Skin epidermis (tissue), 12 donors: ENCODE measurements around the gene MZT2B.
"Not testable (repeated sequence)": the region's sequence is repeated elsewhere in the genome, so short reads cannot be mapped to it uniquely, and the experiment has no call there.

Experiments used
- H3K27ac ChIP-seq, 21 experiments: fragments of 200-600 bp; sonication (generic) in 11 of 21; one replicate each; pipeline ENCODE4 v1.5.0; 2020; ENCODE audit warnings: mild to moderate bottlenecking in 3 of 21, inconsistent platforms in 2 of 21, moderate library complexity in 2 of 21
- H3K4me3 ChIP-seq, 7 experiments: fragments of 200-600 bp; sonication (generic) in 2 of 7; one replicate each; pipeline ENCODE4 v1.5.0; 2020; ENCODE audit warnings: inconsistent platforms in 2 of 7, mild to moderate bottlenecking in 2 of 7, moderate library complexity in 1 of 7

MZT2B gene

DNA sequence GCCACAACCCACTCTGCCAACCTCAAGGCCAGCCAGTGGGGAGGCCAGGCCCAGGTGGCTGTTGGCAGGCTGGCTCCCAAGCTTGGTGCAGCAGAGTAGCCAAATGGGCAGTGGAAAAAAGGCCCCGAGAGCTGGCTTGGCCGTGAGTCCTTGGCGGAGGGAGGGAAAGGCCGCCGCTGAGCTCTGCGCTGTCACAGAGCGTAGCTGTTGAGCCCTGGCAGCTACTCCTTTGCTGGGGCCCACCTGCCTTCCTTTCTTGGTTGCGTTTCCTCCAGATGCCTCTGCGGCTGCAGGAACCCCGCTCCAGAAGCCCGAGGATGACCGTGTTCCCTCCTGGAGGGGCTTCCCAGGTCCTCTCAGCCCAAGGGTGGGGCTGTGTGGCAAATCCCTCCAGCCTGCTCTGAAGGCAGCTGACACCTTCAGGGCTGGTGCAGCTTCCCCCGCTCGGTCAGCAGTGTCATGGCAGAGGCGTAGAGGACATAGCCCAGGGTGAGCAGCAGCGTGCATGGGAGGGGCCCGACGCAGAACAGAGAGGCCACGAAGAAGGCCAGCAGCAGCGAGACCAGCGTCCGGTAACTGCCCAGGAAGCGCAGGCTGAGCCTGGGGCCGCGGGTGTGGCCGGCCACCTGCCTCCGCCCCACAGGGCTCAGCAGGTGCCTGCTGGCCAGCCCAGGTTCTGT lies 29.8 kb upstream of the MZT2B start:
- not testable (repeated sequence) for H3K4me3 ChIP-seq, H3K27ac ChIP-seq

DNA sequence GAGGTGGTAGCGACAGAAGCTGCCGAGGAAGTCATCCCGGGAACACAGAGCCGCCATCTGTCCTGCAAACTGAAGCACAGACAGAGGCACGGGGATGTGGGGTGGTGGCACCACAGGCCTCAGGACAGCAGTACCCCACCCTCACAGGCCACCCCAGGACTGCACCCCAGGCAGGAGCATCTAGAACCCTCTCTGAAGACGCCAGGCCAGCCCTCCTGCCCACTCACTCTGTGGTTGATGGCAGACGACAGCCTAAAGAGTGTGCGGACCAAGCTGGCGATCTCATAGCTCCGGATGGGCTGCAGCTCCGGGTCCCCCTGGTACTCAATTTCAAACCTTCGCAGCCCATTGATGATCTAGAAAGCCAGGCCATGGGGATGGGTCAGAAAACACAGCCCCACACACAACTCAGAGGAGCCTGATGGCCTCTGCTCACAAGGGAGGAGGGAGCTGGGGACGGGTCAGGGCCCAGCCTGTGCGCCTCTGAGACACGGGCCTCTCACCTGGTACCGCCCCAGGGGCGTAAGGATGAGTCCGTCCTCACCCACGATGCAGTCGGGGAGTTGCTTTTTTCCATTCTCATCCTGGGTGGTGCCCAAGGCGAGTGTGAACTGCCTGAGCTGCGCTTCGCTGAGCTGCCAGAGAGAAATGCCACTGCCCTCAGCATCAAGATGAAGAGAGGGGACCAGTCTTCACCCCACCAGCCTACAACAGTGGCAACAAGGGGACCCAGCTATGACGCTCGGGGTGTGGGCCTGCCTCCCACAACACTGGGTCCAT lies 29.1 kb upstream of the MZT2B start:
- H3K4me3 ChIP-seq = no peak overlapping the region
- no peak overlapping the region for H3K27ac ChIP-seq

DNA sequence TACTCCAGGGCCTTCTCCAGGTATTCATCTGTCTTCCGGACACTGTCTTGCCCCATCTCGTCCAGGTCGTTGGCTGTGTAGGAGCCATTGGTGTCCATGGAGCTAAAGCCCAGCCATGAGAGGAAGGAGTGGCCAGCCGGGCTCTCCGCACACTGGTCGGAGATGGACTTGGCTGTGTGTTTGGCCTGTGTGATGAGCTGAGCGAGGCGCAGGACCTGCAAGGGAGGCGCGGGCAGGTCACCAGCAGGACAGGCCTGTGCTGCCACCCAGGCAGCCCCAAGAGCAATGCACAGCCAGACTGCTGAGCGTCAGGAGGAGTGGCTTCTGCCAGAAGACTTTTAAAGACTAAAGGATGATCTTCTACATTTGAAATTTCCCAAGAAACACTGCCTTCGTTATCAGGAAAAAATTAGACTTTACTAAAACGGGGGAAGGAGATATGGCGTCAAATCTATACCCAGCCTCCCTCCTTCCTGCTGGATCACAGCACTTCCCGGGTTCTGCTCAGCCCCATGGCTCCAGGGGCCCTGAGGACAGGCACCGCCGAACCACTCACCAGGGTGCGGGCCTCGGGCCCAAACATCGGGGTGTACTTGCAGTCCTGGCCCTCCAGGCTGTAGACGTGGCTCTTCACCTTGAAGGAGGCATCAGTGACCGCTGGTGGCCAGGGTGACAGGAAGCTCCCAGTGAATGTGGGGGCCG lies 28.2 kb upstream of the MZT2B start:
- not testable (repeated sequence) for H3K4me3 ChIP-seq, H3K27ac ChIP-seq

DNA sequence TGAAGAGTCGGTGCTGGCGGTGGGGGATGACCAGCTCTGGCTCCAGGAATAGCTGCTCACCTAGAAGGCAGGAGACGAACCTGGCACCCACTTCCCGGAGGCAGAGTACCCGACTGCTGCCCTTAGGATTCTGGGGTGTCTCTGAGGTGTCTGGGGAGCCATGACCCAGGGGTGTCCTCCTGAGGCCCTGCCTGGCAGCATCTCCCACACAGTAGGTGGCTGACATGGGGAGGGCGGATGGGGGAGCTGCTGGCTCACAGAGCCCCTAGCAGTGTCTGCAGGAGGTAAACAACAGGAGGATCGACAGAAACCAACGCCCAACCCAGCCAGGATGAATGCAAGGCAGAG lies 27.7 kb upstream of the MZT2B start:
- not testable (repeated sequence) for H3K4me3 ChIP-seq, H3K27ac ChIP-seq

DNA sequence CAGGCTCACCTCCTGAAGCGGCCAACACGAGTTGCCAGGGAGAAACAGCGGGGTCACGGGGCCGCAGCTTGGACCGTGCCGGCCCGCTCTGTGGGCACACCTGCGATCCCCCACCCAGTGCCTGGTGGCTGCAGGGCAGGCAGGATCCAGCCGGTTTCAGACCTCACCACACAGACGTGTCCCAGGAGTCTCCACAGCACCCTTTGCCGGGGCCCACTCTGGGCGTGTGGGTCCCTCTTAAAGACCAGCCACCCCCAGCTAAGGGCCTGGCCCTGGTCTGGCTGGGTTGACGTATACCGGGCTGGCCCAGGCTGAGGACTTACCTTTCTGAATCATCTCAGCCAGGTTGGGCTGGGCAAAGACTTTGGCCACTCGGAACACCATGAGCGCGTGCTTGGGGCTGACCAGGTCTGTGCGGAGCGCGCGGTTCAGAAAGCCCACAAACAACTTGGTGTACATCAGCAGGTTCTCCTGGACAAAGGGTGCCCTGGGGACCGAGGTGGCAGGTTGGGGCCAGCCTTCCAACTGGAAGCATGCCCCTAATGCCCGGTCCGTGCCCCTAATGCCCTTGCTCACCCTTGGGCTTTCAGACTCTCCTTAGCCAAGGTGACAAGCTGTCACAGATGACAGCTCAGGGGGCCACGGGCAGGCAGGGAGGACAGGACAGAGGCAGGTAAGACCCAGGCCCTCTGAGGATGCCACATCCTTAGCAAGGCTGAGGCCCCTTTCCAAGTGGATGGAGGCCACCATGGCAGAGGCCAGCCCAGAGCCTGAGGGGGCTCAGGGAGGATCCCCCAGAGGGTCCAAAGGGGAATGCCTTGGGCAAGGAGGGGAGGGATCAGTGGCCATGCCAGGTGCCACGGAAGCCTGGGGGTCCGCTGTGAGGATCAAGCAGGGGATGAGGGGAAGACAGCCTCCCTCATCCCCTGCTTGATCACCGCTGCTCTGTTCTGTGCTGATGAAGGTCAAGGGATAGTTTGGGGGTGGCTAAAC lies 27.0 kb upstream of the MZT2B start:
- H3K27ac ChIP-seq = no peak overlapping the region
- H3K4me3 ChIP-seq = no peak overlapping the region

DNA sequence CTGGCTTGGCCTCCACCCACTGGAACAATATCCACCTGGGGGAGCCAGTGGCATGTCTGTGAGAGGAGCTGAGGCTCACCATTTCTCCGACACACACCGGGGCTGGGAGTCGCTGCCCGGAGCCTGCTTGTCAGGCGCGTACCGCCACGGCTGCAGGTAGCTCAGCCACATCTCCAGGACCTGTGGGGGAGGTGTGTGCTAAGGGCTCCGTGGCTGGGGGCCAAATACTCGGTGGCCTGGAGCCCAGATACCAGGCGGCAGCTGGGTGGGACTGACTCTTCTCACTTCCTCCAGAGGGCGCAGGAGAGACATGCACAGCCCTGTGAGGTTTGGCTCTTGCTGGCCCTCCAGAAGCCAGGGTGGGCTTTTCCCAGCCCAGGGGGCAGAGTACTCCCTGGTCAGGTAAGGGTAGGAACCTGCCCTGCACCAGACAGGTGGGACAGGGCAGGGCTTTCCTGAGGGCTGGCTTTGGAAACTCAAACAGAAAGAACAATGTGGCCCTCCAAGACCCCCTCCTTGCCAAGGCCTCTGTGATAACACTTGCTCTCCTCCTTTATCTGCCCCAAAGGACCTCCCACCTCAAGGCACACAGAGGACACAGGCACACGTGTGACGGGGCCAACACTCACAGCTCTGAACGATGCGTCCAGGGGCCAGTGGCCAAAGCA lies 26.0 kb upstream of the MZT2B start:
- not testable (repeated sequence) for H3K4me3 ChIP-seq, H3K27ac ChIP-seq

DNA sequence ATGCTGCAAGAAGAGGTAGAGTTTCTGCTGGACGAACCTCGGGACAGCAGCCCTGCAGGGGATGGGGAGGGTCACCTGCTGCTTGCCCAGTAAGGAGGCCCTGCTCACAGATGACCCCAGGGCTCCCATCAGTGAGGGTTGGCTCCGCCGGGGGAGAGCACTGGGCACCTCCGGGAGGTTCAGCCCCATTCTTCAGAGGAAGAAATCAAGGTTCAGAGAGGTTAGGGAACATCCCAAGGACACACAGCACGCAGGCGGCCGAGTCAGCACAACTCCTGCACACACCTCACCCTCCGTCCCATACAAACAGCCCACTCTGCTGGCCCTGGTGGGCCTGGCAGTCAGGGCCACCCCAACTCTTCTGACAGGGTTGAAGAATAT lies 25.4 kb upstream of the MZT2B start:
- Histone ChIP-seq H3K4me3 (no peak overlapping the region), H3K27ac (no peak overlapping the region)

DNA sequence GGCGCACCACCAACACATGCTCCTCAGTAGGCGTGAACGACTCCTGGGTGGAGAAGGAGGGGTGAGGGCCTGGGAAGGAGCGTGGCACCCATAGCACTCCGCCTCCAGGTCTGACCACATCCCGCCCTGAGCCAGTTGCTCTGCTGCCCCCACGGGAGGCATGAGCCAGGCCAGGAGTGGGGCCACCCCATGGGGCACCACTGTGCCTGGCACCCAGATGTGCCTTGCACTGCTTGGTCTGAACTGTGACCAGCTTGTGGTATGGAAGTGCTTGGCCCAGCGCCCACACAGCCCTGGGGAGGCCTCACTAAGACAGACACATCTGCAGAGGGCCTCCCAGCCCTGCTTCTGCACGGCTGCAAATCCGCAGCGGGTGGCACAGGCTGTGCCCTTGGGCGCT lies 24.7 kb upstream of the MZT2B start:
- not testable (repeated sequence) for H3K27ac ChIP-seq, H3K4me3 ChIP-seq

DNA sequence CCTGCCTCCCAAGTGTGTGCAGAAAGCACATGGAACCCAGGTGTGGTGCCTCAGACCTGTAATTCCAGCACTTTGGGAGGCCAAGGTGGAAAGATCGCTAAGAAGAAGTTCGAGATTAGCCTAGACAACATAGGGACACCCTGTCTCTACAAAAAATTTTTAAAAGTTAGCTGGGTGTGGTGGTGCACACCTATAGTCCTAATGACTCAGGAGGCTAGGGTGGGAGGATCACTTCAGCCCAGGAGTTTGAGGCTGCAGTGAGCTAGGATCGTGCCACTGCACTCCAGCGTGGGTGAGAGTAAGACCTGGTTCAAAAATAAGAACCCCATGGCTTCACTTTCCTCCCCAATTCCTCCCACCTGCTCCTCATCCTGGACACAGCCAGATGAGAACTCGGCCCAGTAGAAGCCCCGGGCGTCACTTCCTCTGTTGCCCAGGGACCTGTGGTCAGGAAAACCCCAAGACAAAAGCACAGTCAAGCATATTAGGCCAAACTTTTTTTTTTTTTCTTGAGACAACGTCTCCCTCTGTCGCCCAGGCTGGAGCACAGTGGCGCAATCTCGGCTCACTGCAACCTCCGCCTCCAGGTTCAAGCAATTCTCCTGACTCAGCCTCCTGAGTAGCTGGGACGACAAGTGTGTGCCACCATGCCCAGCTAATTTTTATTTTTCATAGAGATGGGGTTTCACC lies 24.1 kb upstream of the MZT2B start:
- H3K4me3 ChIP-seq, H3K27ac ChIP-seq: not testable (repeated sequence)

DNA sequence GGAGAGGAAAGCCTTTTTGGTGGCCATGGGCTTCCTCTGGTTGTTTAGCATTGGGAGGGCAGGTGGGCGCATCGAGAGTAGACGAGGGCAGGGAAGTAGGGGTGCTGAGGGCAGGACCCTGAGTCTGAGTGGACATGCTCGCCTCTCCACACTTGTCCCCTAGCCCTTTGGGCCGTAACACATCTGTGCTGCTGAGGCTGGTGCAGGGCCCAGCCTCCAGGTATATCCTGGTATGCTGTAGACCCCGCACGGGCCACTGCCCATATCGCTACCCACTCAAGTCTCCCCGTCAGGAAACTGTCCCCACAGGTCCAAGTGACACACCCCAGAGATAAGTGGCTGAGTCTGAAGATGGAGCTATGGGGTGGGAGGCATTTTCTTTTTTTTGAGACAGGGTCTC lies 23.4 kb upstream of the MZT2B start:
- H3K4me3 ChIP-seq = no peak overlapping the region
- no peak overlapping the region for H3K27ac ChIP-seq

DNA sequence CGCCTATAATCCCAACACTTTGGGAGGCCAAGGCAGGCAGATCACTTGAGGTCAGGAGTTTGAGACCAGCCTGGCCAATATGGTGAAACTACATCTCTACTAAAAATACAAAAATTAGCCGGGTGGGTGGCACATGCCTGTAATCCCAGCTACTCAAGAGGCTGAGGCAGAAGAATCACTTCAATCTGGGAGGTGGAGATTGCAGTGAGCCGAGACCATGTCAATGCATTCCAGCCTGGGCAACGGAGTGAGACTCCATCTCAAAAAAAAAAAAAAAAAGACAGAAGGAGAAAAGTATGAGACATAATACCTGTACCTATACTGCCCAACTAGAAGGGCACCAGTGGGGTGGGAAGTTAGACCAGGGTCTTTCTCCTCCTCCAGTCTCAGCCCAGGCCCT lies 22.7 kb upstream of the MZT2B start:
- H3K27ac ChIP-seq = not testable (repeated sequence)

DNA sequence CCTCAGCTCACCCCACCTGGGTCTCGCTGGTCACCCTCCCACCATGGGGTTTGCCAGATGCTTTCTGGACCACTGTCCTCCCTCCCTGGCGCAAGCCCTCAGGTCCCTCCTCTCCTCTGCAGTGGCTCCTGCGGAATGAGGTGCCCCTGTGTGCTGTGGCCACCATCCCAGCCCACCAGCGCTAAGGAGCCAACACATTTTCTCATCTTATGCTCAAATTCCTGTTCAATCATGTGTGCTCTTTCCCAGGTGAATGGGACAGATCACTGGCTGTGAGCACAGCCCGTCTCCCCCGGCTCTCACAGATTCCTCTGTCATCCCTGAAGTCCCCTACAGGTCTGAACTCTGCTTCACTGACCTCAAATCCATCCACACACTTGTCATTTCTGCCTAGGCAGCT lies 21.9 kb upstream of the MZT2B start:
- Histone ChIP-seq H3K27ac (no peak overlapping the region), H3K4me3 (no peak overlapping the region)

More for the DNA sequence above, 22.7 kb upstream of the MZT2B start:
- not testable (repeated sequence) for H3K4me3 ChIP-seq

DNA sequence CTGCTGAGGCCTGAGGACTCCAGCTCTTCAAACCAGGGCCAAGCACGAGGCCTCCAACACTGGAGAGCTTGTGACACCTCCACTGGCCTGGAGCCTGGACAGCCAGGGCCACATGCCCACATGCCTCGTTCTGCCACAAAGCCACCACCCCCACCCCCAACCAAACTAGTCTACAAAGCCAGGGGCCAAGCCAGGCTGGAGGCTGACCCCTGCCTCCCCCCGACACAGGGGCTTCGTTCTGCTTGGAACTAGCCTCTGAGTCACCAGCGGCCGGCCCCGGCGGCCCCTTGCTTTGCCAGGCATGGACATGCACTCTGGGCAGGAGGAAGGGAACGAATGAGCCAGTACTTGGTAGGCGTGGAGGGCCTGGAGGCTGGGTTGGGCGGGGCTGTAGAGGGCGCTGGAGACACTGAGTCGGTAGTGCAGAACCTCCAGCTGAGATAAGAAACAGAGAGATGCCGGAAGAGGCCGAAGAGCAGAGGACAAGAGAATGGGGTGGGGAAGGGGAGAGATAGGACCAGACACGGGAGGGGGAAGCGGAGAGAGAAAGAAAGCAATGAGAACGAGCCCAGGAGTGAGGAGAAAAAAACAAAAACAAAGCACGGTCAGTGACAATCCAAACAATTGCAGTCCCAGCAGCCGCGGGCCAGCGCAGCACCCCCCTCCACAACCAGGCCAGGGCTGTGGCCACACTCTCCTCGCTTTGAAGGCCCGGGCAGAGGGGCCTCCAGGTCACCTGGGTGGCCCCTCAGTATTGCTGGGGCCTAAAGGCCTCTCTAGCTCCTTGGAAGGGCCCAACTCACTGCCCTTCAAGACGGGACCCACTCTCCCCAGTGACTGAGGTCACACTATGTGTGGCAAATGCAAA lies 21.0 kb upstream of the MZT2B start:
- not testable (repeated sequence) for H3K27ac ChIP-seq, H3K4me3 ChIP-seq

DNA sequence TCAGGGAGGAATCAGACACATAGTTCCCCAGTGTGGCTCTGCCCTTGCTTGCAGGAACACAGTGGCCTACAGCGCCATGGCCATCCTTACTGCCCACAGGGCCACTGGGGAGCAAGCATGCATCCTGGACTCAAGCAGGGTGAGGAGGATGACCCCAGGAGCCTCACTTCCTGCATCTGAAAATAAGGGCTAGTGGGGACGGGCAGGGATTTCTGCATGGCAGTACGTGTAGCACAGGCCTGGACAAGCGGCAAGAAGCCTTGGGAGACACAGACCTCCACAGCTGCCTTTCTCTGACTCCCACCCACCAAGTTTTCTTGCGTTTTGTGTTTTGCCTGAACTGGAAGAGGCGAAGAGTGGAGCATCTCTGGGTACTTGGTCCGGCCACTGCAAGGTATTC lies 19.6 kb upstream of the MZT2B start:
- not testable (repeated sequence) for H3K4me3 ChIP-seq, H3K27ac ChIP-seq

DNA sequence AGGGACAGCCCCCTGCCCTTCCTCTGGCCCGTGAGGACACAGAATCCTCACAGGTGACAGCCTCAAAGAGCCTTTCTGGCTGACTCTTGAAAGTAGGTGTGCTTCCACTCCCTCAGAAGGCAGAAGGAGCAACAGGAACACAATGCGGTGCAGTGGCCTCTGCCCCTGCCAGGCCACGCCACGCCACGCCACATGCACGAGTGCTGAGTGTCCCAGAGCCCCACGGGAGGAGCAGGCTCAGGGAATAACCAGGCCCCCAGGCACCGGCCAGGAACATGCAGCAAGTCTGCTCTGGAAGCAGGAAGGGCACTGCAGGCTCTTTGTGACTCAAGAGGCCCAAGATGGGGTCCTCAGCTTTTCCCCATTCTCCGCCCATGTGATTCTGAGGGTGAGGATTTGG lies 19.1 kb upstream of the MZT2B start:
- H3K27ac ChIP-seq = no peak overlapping the region
- H3K4me3 ChIP-seq = no peak overlapping the region

DNA sequence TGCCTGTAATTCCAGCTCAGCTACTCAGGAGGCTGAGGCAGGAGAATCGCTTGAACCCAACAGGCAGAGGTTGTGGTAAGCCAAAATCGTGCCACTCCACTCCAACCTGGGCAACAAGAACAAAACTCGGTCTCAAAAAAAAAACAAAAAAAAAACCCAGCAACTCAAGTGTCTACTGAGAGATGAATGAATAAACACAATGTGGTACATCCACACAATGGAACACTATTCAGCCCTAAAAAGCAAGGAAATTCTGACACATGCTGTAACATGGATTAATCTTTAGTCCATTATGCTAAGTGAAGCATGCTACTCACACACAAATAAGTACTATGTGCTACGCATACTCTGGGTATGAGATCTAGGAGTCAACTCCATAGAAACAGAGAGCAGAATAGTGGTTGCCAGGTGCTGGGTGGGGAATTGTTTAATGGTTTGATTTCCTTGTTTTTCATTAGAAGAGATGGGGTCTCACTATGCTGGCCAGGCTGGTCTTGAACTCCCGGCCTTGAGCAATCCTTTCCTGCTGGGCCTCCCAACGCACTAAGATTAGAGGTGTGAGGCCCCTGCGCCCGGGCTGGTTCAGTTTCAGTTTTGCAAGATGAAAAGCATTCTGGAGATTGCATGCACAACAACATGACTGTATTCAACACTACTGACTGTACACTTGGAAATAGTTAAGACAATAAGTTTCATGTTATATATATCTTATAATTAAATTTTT lies 16.6 kb upstream of the MZT2B start:
- no peak overlapping the region for H3K27ac ChIP-seq
- H3K4me3 ChIP-seq = no peak overlapping the region

DNA sequence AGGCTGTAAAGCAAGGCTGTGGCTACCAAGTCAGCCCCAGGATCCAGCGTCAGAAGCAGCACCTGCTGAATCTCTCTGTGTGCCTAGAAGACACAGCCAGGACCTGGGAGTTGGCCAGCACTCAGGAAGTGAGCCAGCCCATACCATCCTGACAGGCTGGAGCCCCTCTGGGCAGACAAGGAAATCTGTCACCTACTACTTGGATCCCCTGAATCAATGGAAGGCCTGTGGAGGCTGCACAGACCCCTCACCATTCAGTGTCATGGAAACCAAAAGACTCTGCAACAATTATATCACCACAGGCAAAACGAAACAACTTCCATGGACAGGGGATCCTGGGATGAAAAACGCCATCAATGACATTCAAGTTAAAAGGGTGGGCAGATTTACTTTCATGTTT lies 15.5 kb upstream of the MZT2B start:
- H3K27ac ChIP-seq, H3K4me3 ChIP-seq: not testable (repeated sequence)
